Neural progenitor cell (in vitro differentiated cells): ENCODE data around the gene HLA-DMA. TPM values are rescaled to one million over a fixed set of nuclear protein-coding genes. Genes with fewer than 3 reads are reported as not detected.

Experiments used
- DNase-seq: peaks from one replicate; pipeline ENCODE4 v3.0.0-alpha.2; 2016; ENCODE audit warnings: low spot score
- H2AFZ ChIP-seq: fragments of 200-600 bp; sonication (generic); replicated peaks from 2 replicates; pipeline ENCODE4 v1.6.1; 2016; ENCODE audit warnings: antibody characterized with exemption
- H3F3A ChIP-seq: fragments of 200-600 bp; sonication (generic); 2 replicates; pipeline ENCODE4 v1.6.1; 2016; ENCODE audit warnings: antibody characterized with exemption, low read depth
- H3K27ac ChIP-seq: fragments of 200-600 bp; sonication (generic); 2 replicates; pipeline ENCODE4 v1.5.1; 2016; ENCODE audit warnings: mild to moderate bottlenecking
- H3K27me3 ChIP-seq: fragments of 200-600 bp; sonication (generic); 2 replicates; pipeline ENCODE4 v1.6.1; 2016; ENCODE audit warnings: mild to moderate bottlenecking, moderate library complexity
- H3K36me3 ChIP-seq: fragments of 200-600 bp; sonication (generic); 2 replicates; pipeline ENCODE4 v1.5.1; 2016
- H3K4me1 ChIP-seq: fragments of 200-600 bp; sonication (generic); 2 replicates; pipeline ENCODE4 v1.6.1; 2016; ENCODE audit warnings: mixed run types
- H3K4me2 ChIP-seq: fragments of 200-600 bp; sonication (generic); 2 replicates; pipeline ENCODE4 v1.6.1; 2016
- H3K4me3 ChIP-seq: fragments of 200-600 bp; sonication (generic); 2 replicates; pipeline ENCODE4 v1.5.1; 2016
- H3K79me2 ChIP-seq: fragments of 200-600 bp; sonication (generic); 2 replicates; pipeline ENCODE4 v1.6.1; 2016; ENCODE audit warnings: low read depth
- H3K9ac ChIP-seq: fragments of 200-600 bp; sonication (generic); 2 replicates; pipeline ENCODE4 v1.6.1; 2016
- H3K9me3 ChIP-seq: fragments of 200-600 bp; sonication (generic); 2 replicates; pipeline ENCODE4 v1.5.1; 2016; ENCODE audit warnings: low read depth
- H4K20me1 ChIP-seq: fragments of 200-600 bp; sonication (generic); 2 replicates; pipeline ENCODE4 v1.6.1; 2016; ENCODE audit warnings: low read depth
- H3K27ac Mint-ChIP-seq: 3 replicates; pipeline ENCODE4 v1.8.0; 2021; ENCODE audit warnings: mixed read lengths
- H3K27me3 Mint-ChIP-seq: 2 replicates; pipeline ENCODE4 v1.8.0; 2022; ENCODE audit warnings: low read depth, mild to moderate bottlenecking, inconsistent platforms, moderate library complexity, mixed read lengths; ENCODE audit not compliant: insufficient read depth
- H3K36me3 Mint-ChIP-seq: 3 replicates; pipeline ENCODE4 v1.8.0; 2021; ENCODE audit warnings: mixed read lengths
- H3K4me1 Mint-ChIP-seq: 3 replicates; pipeline ENCODE4 v1.8.0; 2021; ENCODE audit warnings: mixed read lengths
- H3K4me3 Mint-ChIP-seq: 3 replicates; pipeline ENCODE4 v1.8.0; 2021; ENCODE audit warnings: mild to moderate bottlenecking, moderate library complexity, mixed read lengths
- H3K9me3 Mint-ChIP-seq: 3 replicates; pipeline ENCODE4 v1.8.0; 2020; ENCODE audit warnings: mixed read lengths
- CTCF ChIP-seq: fragments of 200-600 bp; sonication (generic); IDR thresholded peaks from 2 replicates; pipeline ENCODE4 v1.5.1; 2017; ENCODE audit warnings: antibody characterized with exemption, mild to moderate bottlenecking
- EZH2 ChIP-seq: fragments of 200-600 bp; sonication (generic); IDR thresholded peaks from 2 replicates; pipeline ENCODE4 v1.6.1; 2017; ENCODE audit warnings: antibody characterized with exemption, mild to moderate bottlenecking, moderate library complexity
- EZH2phosphoT487 ChIP-seq: fragments of 200-600 bp; sonication (generic); IDR thresholded peaks from 2 replicates; pipeline ENCODE4 v1.6.1; 2017; ENCODE audit warnings: antibody characterized with exemption
- total RNA-seq: library from RNA; depleted of rRNA; stranded (reverse); fragments of >200 nt; gene quantifications from 2 replicates; pipeline ENCODE4 v1.2.3, GENCODE V29; 2015; ENCODE audit warnings: low replicate concordance

HLA-DMA gene
- total RNA-seq, 1 donor from 2014 or later = 11.9 TPM

- peak; percentile 60 for DNase-seq
- H3K9ac ChIP-seq = peak overlapping the region; percentile 96
- Mint-ChIP-seq H3K36me3 (peaks cover 59% of the 10 kb centered on the region), H3K4me3 (peak overlapping the region; percentile 94), H3K9me3 (no peaks in the 10 kb centered on the region), H3K27me3 (peaks cover 16% of the 10 kb centered on the region), H3K4me1 (peaks cover 32% of the 10 kb centered on the region), H3K27ac (no peak overlapping the region)
- H3K4me2 ChIP-seq = peak overlapping the region; percentile 100
- peak overlapping the region; percentile 95 for H3K4me3 ChIP-seq
- peaks cover 91% of the 10 kb centered on the region for H3K79me2 ChIP-seq
- H3K9me3 ChIP-seq = no peaks in the 10 kb centered on the region
- no peak overlapping the region for H3K27ac ChIP-seq
- peaks cover 68% of the 10 kb centered on the region for H4K20me1 ChIP-seq
- peaks cover 12% of the 10 kb centered on the region for H3K4me1 ChIP-seq
- no peak overlapping the region for H2AFZ ChIP-seq
- H3F3A ChIP-seq = peaks cover 94% of the 10 kb centered on the region
- no peaks in the 10 kb centered on the region for H3K27me3 ChIP-seq
- peaks cover 42% of the 10 kb centered on the region for H3K36me3 ChIP-seq
- TF ChIP-seq EZH2phosphoT487 = no peak
- no peak for TF ChIP-seq EZH2
- TF ChIP-seq CTCF = no peak
These were observed 21.1 kb upstream of the HLA-DMA start for GRCh38 chr6:32974016-32974333.

- peak; percentile 90 for DNase-seq
- Histone ChIP-seq H3K27ac (no peak overlapping the region), H3K27me3 (no peaks in the 10 kb centered on the region), H3K9me3 (no peaks in the 10 kb centered on the region), H2AFZ (no peak overlapping the region), H3F3A (peaks cover 94% of the 10 kb centered on the region), H3K79me2 (peaks cover 91% of the 10 kb centered on the region), H3K4me1 (peaks cover 12% of the 10 kb centered on the region), H3K9ac (peak overlapping the region; percentile 96), H3K4me3 (peak overlapping the region; percentile 95), H3K4me2 (peak overlapping the region; percentile 100), H4K20me1 (peaks cover 63% of the 10 kb centered on the region), H3K36me3 (peaks cover 37% of the 10 kb centered on the region)
- H3K9me3 Mint-ChIP-seq = no peaks in the 10 kb centered on the region
- peaks cover 54% of the 10 kb centered on the region for H3K36me3 Mint-ChIP-seq
- no peak for TF ChIP-seq CTCF
- no peak for TF ChIP-seq EZH2
- no peak for TF ChIP-seq EZH2phosphoT487
- H3K27me3 Mint-ChIP-seq = peaks cover 16% of the 10 kb centered on the region
- peak overlapping the region; percentile 47 for H3K27ac Mint-ChIP-seq
- peaks cover 32% of the 10 kb centered on the region for H3K4me1 Mint-ChIP-seq
- H3K4me3 Mint-ChIP-seq = peak overlapping the region; percentile 94
These were observed 20.5 kb upstream of the HLA-DMA start for GRCh38 chr6:32973144-32974015.

GRCh38 chr6:32972353-32973143 is 19.7 kb upstream of the HLA-DMA start:
- TF ChIP-seq CTCF (no peak), EZH2phosphoT487 (no peak), EZH2 (no peak)
- peaks cover 89% of the 10 kb centered on the region for H3K79me2 ChIP-seq
- Mint-ChIP-seq H3K27me3 (peaks cover 11% of the 10 kb centered on the region), H3K36me3 (peaks cover 46% of the 10 kb centered on the region), H3K4me1 (peaks cover 32% of the 10 kb centered on the region), H3K27ac (peak overlapping the region; percentile 68), H3K9me3 (no peaks in the 10 kb centered on the region), H3K4me3 (peak overlapping the region; percentile 94)
- peaks cover 55% of the 10 kb centered on the region for H4K20me1 ChIP-seq
- H3K9me3 ChIP-seq = no peaks in the 10 kb centered on the region
- peaks cover 29% of the 10 kb centered on the region for H3K36me3 ChIP-seq
- H2AFZ ChIP-seq = no peak overlapping the region
- H3K4me3 ChIP-seq = peak overlapping the region; percentile 95
- H3K9ac ChIP-seq = peak overlapping the region; percentile 96
- peaks cover 92% of the 10 kb centered on the region for H3F3A ChIP-seq
- H3K27ac ChIP-seq = peak overlapping the region; percentile 100
- no peaks in the 10 kb centered on the region for H3K27me3 ChIP-seq
- H3K4me2 ChIP-seq = peak overlapping the region; percentile 100
- DNase-seq = peak; percentile 70
- peaks cover 12% of the 10 kb centered on the region for H3K4me1 ChIP-seq
